Uterus (tissue), 2 donors: ENCODE measurements around the gene PGK1.

Source experiments
- POLR2A ChIP-seq, 2 donors: fragments of 450-650 bp; IDR thresholded peaks; one replicate each; pipeline ENCODE4 v1.6.1; 2016; ENCODE audit warnings: antibody characterized with exemption in 2 of 2, mild to moderate bottlenecking in 1 of 2, moderate library complexity in 1 of 2
- TF ChIP-seq, protein P1 (sequence below), 4 experiments: fragments of 200-600 bp in 2 of 4; fragments of 450-650 bp in 2 of 4; sonication (generic) in 2 of 4; IDR thresholded peaks; one replicate each; pipeline ENCODE4 v1.5.1; 2016 to 2019; ENCODE audit warnings: antibody characterized with exemption in 4 of 4, mild to moderate bottlenecking in 2 of 4, moderate library complexity in 1 of 4

- TF ChIP-seq, protein P1, sequence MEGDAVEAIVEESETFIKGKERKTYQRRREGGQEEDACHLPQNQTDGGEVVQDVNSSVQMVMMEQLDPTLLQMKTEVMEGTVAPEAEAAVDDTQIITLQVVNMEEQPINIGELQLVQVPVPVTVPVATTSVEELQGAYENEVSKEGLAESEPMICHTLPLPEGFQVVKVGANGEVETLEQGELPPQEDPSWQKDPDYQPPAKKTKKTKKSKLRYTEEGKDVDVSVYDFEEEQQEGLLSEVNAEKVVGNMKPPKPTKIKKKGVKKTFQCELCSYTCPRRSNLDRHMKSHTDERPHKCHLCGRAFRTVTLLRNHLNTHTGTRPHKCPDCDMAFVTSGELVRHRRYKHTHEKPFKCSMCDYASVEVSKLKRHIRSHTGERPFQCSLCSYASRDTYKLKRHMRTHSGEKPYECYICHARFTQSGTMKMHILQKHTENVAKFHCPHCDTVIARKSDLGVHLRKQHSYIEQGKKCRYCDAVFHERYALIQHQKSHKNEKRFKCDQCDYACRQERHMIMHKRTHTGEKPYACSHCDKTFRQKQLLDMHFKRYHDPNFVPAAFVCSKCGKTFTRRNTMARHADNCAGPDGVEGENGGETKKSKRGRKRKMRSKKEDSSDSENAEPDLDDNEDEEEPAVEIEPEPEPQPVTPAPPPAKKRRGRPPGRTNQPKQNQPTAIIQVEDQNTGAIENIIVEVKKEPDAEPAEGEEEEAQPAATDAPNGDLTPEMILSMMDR (IDR thresholded peaks at IDR 0.05): no peak
- no peak for TF ChIP-seq POLR2A (IDR thresholded peaks at IDR 0.05)
Measured at GRCh38 chrX:78098108-78098507, 5.9 kb upstream of the PGK1 start.
